A673 (cell line): Measurements from ENCODE around the gene TEK.

Experiments used
- EZH2 ChIP-seq: fragments of 200-600 bp; sonication (generic); IDR thresholded peaks from 2 replicates; pipeline ENCODE4 v1.6.1; 2017; ENCODE audit warnings: borderline replicate concordance, low read depth, mild to moderate bottlenecking, mixed read lengths, antibody characterized with exemption, low read length; ENCODE audit not compliant: poor library complexity, severe bottlenecking
- TF ChIP-seq, protein P1 (sequence below): fragments of 300-800, 200-600 bp; sonication (generic); conservative IDR thresholded peaks from 2 replicates; pipeline ENCODE4 v1.5.1; 2017; ENCODE audit warnings: low read depth, mild to moderate bottlenecking, antibody characterized with exemption, low read length, moderate library complexity, mixed read lengths

DNA sequence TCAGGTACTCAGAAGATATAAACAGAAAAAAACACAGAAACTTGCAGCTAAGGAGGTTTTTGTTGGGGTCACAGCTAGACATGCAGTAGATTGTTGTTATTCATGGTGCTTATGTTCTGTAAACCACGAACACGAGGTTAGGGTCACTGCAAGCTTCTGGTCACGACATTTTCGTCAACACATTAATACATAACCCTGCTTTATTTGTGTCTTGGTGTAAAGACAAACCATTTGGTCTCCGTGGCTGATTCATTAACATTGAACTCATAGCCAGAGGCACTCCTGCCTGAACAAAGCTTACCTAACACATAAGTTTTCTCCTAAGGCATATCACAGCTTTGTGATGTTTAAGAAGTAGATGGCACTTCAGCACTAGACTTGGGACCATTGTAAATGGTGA lies 16.9 kb downstream of the TEK start:
- TF ChIP-seq, protein P1, sequence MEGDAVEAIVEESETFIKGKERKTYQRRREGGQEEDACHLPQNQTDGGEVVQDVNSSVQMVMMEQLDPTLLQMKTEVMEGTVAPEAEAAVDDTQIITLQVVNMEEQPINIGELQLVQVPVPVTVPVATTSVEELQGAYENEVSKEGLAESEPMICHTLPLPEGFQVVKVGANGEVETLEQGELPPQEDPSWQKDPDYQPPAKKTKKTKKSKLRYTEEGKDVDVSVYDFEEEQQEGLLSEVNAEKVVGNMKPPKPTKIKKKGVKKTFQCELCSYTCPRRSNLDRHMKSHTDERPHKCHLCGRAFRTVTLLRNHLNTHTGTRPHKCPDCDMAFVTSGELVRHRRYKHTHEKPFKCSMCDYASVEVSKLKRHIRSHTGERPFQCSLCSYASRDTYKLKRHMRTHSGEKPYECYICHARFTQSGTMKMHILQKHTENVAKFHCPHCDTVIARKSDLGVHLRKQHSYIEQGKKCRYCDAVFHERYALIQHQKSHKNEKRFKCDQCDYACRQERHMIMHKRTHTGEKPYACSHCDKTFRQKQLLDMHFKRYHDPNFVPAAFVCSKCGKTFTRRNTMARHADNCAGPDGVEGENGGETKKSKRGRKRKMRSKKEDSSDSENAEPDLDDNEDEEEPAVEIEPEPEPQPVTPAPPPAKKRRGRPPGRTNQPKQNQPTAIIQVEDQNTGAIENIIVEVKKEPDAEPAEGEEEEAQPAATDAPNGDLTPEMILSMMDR, result no peak
- TF ChIP-seq EZH2, result no peak
